Activated effector memory CD4-positive, alpha-beta T cell treated with anti-CD3 and anti-CD28 coated beads, Interleukin-2, amount 50 U/mL, for 16 hours (primary cell): ENCODE data around the gene MS4A3.
"Not testable (repeated sequence)": the region's sequence is repeated elsewhere in the genome, so short reads cannot be mapped to it uniquely, and the experiment has no call there.

Source experiments
- DNase-seq: peaks from one replicate; pipeline ENCODE4 v3.0.0-alpha.2; 2020

MS4A3 gene, protein sequence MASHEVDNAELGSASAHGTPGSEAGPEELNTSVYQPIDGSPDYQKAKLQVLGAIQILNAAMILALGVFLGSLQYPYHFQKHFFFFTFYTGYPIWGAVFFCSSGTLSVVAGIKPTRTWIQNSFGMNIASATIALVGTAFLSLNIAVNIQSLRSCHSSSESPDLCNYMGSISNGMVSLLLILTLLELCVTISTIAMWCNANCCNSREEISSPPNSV

DNA sequence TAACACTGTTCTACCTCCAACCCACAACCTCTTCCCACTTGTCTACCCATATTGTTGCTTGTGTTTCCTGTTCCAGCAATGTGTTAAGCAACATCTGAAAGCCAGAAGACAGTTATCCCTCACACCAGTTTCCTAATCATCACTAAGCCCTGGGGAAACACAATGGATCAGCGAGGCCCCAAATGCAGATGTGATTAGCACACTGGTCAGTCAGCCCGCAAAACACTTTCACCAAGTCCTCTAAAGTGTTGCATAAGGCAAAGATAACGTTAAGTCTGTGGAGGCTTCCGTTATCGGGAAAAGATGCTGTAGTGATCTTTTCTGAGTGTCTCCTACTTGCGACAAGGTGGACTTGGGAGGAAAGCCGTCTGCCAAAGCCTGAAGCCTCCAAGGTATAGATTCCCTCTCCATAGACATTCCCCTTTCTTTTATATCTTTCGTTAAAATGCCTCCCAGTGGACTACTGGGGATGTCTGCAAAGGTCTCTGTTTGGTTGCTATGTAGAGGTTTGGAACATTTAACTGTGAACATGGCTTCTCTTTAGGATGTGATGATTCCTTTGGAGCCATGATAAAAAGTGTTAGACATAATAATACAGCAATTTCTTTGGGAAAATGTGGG is at the start of gene MS4A3:
TSS of gene MS4A3 (plus strand) at position 317 of the 621 bp plus-strand sequence. CDS start 4,496 bp downstream, outside the sequence.
- DNase-seq: no peak

DNA sequence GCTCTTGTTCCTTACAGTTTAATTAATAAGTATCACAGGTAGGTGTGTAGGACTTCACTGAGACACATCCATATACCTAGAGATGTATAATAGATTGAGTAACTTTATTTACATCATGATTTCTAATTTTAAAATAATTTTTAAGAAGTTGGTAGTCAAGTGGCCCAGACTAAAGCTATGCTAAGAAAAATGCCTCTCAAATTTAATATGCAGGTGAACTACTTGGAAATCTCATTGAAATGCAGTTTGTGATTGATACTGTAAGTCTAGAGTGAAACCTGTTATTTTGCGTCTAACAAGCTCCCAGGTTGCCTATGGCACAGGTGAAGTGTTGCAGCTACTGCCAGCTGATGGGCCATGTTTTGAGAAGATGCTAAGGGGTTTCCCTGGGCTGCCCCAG is 39.6 kb upstream of the MS4A3 start, which contains the start of gene OOSP4B:
TSS of gene OOSP4B (plus strand) at position 301 of the 400 bp plus-strand sequence.
- no peak for DNase-seq

GRCh38 chr11:60018058-60018457 is 38.4 kb upstream of the MS4A3 start:
- DNase-seq: no peak

DNA sequence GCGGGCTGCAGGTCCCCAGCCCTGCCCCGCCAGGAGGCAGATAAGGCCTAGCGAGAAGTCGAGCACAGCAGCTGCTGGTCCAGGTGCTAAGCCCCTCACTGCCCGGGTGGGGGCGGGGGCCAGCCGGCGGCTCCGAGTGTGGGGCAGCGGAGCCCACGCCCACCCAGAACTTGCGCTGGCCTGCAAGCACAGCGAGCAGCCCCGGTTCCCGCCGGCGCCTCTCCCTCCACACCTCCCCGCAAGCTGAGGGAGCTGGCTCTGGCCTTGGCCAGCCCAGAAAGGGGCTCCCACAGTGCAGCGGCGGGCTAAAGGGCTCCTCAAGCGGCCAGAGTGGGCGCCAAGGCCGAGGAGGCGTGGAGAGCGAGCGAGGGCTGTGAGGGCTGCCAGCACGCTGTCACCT is 36.1 kb upstream of the MS4A3 start:
- not testable (repeated sequence) for DNase-seq

DNA sequence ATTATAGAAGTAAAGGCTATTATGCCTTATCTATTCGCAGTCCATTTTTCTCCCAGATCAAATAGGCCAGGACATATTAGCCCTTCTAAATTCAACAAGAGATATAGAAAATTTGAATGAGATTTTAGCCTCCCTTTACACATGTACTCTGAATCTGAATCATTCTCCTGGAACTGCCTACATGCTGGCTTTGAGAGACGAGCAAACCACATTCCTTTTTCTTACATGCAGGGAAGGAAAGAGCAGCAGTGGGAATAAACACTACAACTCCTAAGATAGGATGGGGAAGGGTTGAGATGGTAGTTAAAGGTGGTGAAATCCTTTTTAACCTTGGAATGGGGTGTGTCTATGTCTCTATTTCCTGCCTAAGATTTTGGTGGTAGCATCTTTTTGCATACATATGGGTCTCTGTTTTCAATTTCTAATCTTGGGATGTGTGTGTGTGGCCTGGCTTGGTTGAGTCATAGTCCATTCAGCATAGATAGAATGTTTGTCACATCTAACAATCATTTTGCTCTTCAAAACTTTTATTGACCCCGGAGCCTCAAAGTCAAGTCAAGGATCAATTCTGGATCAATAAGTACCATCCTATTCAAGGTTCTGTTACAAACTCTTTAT is 27.3 kb upstream of the MS4A3 start:
- DNase-seq: no peak

DNA sequence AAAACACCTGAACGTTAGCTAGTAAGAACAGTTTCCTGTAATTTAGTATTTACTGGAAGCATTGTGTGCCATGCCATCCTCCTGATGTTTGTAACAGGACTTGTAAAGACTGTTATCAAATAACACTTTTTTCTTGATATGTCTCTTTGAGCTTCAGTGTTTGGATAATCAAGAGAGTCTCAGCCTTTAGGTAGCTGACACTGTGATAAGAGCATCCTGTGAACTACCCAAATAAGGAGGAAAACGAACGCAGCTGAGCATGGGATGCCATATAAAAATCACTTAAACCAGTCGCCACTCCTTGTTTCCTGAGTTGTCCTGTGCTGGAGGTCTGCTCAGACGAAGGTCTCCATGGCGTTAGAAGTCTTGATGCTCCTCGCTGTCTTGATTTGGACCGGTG is 16.4 kb upstream of the MS4A3 start, which contains the start of gene OOSP2:
TSS of gene OOSP2 (plus strand) at position 301 of the 400 bp plus-strand sequence. CDS start at position 352, 51 bp downstream.
- DNase-seq: no peak

DNA sequence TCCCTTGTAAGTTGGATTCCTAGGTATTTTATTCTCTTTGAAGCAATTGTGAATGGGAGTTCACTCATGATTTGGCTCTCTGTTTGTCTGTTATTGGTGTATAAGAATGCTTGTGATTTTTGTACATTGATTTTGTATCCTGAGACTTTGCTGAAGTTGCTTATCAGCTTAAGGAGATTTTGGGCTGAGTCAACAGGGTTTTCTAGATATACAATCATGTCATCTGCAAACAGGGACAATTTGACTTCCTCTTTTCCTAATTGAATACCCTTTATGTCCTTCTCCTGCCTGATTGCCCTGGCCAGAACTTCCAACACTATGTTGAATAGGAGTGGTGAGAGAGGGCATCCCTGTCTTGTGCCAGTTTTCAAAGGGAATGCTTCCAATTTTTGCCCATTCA is 6.0 kb upstream of the MS4A3 start:
- not testable (repeated sequence) for DNase-seq

DNA sequence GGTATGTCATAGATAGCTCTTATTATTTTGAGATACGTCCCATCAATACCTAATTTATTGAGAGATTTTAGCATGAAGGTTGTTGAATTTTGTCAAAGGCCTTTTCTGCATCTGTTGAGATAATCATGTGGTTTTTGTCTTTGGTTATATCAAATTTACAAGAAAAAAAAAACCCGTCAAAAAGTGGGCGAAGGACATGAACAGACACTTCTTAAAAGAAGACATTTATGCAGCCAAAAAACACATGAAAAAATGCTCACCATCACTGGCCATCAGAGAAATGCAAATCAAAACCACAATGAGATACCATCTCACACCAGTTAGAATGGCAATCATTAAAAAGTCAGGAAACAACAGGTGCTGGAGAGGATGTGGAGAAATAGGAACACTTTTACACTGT is 5.6 kb upstream of the MS4A3 start:
- DNase-seq: not testable (repeated sequence)

GRCh38 chr11:60059052-60059451 is 2.6 kb downstream of the MS4A3 start:
- no peak for DNase-seq

- no peak for DNase-seq
Observed at GRCh38 chr11:60059521-60060240, 3.2 kb downstream of the MS4A3 start.

GRCh38 chr11:60064111-60064510 is 7.6 kb downstream of the MS4A3 start:
- no peak for DNase-seq

GRCh38 chr11:60065801-60066200 is 9.3 kb downstream of the MS4A3 start:
- no peak for DNase-seq

- no peak for DNase-seq
Observed at GRCh38 chr11:60069450-60069849, 13.0 kb downstream of the MS4A3 start.

DNA sequence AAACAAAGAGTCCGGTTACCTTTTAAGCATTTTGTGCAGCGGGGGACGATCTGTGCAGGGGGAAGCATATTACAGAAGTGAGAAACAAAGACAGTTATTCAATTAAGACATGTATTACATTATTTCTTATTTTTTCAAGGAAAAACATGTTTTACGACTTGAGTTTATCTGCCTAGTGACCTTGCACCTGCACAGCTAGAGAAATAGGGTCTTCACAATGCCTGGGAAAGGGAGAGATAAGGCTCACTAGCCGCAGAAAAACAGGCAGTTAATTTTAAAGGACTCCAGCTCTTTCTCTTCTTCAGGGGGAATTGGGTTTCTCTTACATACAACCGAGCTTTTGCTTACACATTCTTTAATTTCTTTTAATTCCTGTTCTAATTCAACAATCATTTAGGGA is 15.2 kb downstream of the MS4A3 start:
- not testable (repeated sequence) for DNase-seq

- no peak for DNase-seq
Observed at GRCh38 chr11:60077216-60077817, 20.9 kb downstream of the MS4A3 start.

GRCh38 chr11:60077981-60078380 is 21.5 kb downstream of the MS4A3 start:
- DNase-seq: no peak

DNA sequence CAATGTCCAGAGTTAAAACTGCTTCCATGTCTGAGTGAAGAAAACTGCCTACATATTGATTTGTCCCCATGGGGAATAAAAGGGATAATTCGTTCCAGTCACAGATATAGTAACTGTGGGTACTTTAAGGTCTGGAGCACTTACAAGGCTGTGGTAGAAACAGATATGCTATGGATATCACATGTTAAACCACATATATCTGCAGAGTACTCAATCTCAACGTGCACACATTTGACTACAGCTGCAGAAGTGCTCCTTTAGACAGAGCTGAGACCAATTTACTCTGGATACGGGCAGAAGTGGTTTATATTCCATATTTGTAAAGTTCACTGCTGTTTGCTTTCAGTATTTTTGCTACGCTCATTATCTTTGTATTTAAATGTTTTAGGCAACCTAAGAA is 22.3 kb downstream of the MS4A3 start:
- no peak for DNase-seq

GRCh38 chr11:60080535-60080934 is 24.1 kb downstream of the MS4A3 start:
- DNase-seq: no peak

GRCh38 chr11:60084631-60085273 is 28.3 kb downstream of the MS4A3 start:
- no peak for DNase-seq

DNA sequence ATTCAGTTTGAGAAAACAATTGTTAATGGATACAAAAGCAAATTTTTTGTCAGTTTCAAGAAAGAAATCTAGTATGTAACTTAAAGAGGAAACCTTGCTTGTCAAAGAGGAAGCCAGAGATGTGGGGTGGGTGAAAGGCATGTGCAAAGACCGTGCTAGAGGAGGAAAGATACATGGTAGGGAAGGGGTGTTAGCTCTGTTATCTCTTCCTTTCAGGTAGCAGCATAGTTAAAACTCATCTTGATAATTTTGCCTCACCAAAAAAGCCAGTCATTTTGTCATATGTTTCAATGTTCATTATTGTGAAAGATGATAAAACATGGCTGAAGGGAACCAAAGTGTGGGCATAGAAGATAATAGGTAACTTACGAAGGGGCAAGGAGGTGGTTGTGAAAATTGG is 29.4 kb downstream of the MS4A3 start:
- DNase-seq: no peak

DNA sequence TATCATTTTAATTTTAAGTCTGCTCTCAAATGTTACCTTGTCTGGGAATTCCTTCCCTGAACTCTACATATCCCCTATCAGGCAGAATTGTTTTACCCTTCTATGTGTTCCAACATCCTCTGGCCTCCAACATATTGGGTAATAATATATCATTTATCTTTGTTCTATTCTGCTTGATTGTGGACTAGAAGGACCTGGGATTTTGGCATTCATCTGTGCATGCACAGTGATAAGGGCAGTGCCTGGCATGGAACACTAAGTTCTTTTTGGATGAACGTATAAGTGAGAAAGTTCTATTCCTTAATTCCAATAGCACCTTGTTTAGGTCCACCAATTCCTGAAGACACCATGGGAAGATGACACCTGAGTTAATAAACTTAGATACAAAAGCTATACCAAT is 30.8 kb downstream of the MS4A3 start:
- DNase-seq: no peak

DNA sequence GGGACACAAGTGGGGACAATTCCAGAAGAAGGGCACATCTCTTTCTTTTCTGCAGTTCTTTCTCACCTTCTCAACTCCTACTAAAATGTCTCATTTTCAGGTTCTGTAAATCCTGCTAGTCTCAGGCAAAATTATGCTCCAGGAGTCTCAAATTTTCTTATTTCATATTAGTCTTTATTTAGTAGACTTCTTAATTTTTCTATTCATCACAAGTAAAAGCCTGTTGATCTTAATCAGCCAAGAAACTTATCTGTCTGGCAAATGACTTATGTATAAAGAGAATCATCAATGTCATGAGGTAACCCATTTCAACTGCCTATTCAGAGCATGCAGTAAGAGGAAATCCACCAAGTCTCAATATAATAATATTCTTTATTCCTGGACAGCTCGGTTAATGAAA is 31.9 kb downstream of the MS4A3 start, which contains the start of gene MS4A2:
TSS of gene MS4A2 (plus strand) at position 301 of the 400 bp plus-strand sequence. CDS start 102 bp downstream, outside the sequence.
- DNase-seq: no peak
